NCI-H2029 treated with DMSO at 0.1 percent for 48 hours (cell line): ENCODE data around the gene PTX3.

Experiments used
- DNase-seq: peaks from one replicate; lab custom pipeline; 2025; lab: John Stamatoyannopoulos, UW

PTX3 gene

GRCh38 chr3:157475921-157476414 is 39.3 kb downstream of the PTX3 start:
- DNase-seq: no peak

- no peak for DNase-seq
These were observed 40.8 kb downstream of the PTX3 start for GRCh38 chr3:157477441-157477840.

- DNase-seq: no peak
These were observed 43.0 kb downstream of the PTX3 start for GRCh38 chr3:157479464-157480243.

GRCh38 chr3:157487339-157487738 is 50.7 kb downstream of the PTX3 start:
- DNase-seq: no peak

GRCh38 chr3:157488144-157488543 is 51.5 kb downstream of the PTX3 start:
- DNase-seq: no peak

- peak; percentile 75 for DNase-seq
These were observed 54.5 kb downstream of the PTX3 start for GRCh38 chr3:157491136-157491535.
